OCI-LY7 (cell line): Measurements from ENCODE around the gene GRID2IP.

Experiments used
- EZH2phosphoT487 ChIP-seq: fragments of 200-600 bp; sonication (generic); IDR thresholded peaks from 2 replicates; pipeline ENCODE4 v1.6.1; 2018; ENCODE audit warnings: low read depth, borderline replicate concordance, mild to moderate bottlenecking, mixed run types, antibody characterized with exemption, low read length, moderate library complexity, mixed read lengths
- TF ChIP-seq, protein P1 (sequence below): fragments of 200-600 bp; sonication (generic); conservative IDR thresholded peaks from 2 replicates; pipeline ENCODE4 v1.5.1; 2014; ENCODE audit warnings: mild to moderate bottlenecking, antibody characterized with exemption, low read length, moderate library complexity, mixed read lengths

DNA sequence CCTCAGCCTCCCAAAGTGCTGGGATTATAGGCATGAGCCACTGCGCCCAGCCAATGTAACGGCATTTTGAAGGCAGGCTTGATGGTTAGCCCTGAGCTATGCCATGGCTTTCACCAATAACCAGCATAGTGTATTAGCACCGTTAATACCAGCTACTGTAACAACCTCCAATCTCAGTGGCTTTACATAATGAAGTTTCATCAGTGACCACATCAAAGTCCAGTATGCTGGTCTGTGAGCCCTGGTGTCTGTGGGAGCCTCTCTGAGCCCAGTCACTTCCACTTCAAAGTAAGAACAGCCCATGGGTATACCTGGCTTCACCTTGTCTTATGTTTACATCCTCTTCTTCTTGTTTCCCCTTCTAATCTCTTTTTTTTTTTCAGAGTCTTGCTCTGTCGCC is 14.4 kb upstream of the GRID2IP start:
- TF ChIP-seq, protein P1, sequence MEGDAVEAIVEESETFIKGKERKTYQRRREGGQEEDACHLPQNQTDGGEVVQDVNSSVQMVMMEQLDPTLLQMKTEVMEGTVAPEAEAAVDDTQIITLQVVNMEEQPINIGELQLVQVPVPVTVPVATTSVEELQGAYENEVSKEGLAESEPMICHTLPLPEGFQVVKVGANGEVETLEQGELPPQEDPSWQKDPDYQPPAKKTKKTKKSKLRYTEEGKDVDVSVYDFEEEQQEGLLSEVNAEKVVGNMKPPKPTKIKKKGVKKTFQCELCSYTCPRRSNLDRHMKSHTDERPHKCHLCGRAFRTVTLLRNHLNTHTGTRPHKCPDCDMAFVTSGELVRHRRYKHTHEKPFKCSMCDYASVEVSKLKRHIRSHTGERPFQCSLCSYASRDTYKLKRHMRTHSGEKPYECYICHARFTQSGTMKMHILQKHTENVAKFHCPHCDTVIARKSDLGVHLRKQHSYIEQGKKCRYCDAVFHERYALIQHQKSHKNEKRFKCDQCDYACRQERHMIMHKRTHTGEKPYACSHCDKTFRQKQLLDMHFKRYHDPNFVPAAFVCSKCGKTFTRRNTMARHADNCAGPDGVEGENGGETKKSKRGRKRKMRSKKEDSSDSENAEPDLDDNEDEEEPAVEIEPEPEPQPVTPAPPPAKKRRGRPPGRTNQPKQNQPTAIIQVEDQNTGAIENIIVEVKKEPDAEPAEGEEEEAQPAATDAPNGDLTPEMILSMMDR: no peak
- TF ChIP-seq EZH2phosphoT487: no peak
